Neural progenitor cell (in vitro differentiated cells): Measurements from ENCODE around the gene RNF14. TPM values are rescaled to one million over a fixed set of nuclear protein-coding genes. Genes with fewer than 3 reads are reported as not detected.

ENCODE experiments used
- DNase-seq: peaks from one replicate; pipeline ENCODE4 v3.0.0-alpha.2; 2016; ENCODE audit warnings: low spot score
- H2AFZ ChIP-seq: fragments of 200-600 bp; sonication (generic); replicated peaks from 2 replicates; pipeline ENCODE4 v1.6.1; 2016; ENCODE audit warnings: antibody characterized with exemption
- H3F3A ChIP-seq: fragments of 200-600 bp; sonication (generic); 2 replicates; pipeline ENCODE4 v1.6.1; 2016; ENCODE audit warnings: antibody characterized with exemption, low read depth
- H3K27ac ChIP-seq: fragments of 200-600 bp; sonication (generic); 2 replicates; pipeline ENCODE4 v1.5.1; 2016; ENCODE audit warnings: mild to moderate bottlenecking
- H3K27me3 ChIP-seq: fragments of 200-600 bp; sonication (generic); 2 replicates; pipeline ENCODE4 v1.6.1; 2016; ENCODE audit warnings: mild to moderate bottlenecking, moderate library complexity
- H3K36me3 ChIP-seq: fragments of 200-600 bp; sonication (generic); 2 replicates; pipeline ENCODE4 v1.5.1; 2016
- H3K4me1 ChIP-seq: fragments of 200-600 bp; sonication (generic); 2 replicates; pipeline ENCODE4 v1.6.1; 2016; ENCODE audit warnings: mixed run types
- H3K4me2 ChIP-seq: fragments of 200-600 bp; sonication (generic); 2 replicates; pipeline ENCODE4 v1.6.1; 2016
- H3K4me3 ChIP-seq: fragments of 200-600 bp; sonication (generic); 2 replicates; pipeline ENCODE4 v1.5.1; 2016
- H3K79me2 ChIP-seq: fragments of 200-600 bp; sonication (generic); 2 replicates; pipeline ENCODE4 v1.6.1; 2016; ENCODE audit warnings: low read depth
- H3K9ac ChIP-seq: fragments of 200-600 bp; sonication (generic); 2 replicates; pipeline ENCODE4 v1.6.1; 2016
- H3K9me3 ChIP-seq: fragments of 200-600 bp; sonication (generic); 2 replicates; pipeline ENCODE4 v1.5.1; 2016; ENCODE audit warnings: low read depth
- H4K20me1 ChIP-seq: fragments of 200-600 bp; sonication (generic); 2 replicates; pipeline ENCODE4 v1.6.1; 2016; ENCODE audit warnings: low read depth
- H3K27ac Mint-ChIP-seq: 3 replicates; pipeline ENCODE4 v1.8.0; 2021; ENCODE audit warnings: mixed read lengths
- H3K27me3 Mint-ChIP-seq: 2 replicates; pipeline ENCODE4 v1.8.0; 2022; ENCODE audit warnings: low read depth, mild to moderate bottlenecking, inconsistent platforms, moderate library complexity, mixed read lengths; ENCODE audit not compliant: insufficient read depth
- H3K36me3 Mint-ChIP-seq: 3 replicates; pipeline ENCODE4 v1.8.0; 2021; ENCODE audit warnings: mixed read lengths
- H3K4me1 Mint-ChIP-seq: 3 replicates; pipeline ENCODE4 v1.8.0; 2021; ENCODE audit warnings: mixed read lengths
- H3K4me3 Mint-ChIP-seq: 3 replicates; pipeline ENCODE4 v1.8.0; 2021; ENCODE audit warnings: mild to moderate bottlenecking, moderate library complexity, mixed read lengths
- H3K9me3 Mint-ChIP-seq: 3 replicates; pipeline ENCODE4 v1.8.0; 2020; ENCODE audit warnings: mixed read lengths
- EZH2 ChIP-seq: fragments of 200-600 bp; sonication (generic); IDR thresholded peaks from 2 replicates; pipeline ENCODE4 v1.6.1; 2017; ENCODE audit warnings: antibody characterized with exemption, mild to moderate bottlenecking, moderate library complexity
- EZH2phosphoT487 ChIP-seq: fragments of 200-600 bp; sonication (generic); IDR thresholded peaks from 2 replicates; pipeline ENCODE4 v1.6.1; 2017; ENCODE audit warnings: antibody characterized with exemption
- total RNA-seq: library from RNA; depleted of rRNA; stranded (reverse); fragments of >200 nt; gene quantifications from 2 replicates; pipeline ENCODE4 v1.2.3, GENCODE V29; 2015; ENCODE audit warnings: low replicate concordance
- TF ChIP-seq, protein P1 (sequence below): fragments of 200-600 bp; sonication (generic); IDR thresholded peaks from 2 replicates; pipeline ENCODE4 v1.5.1; 2017; ENCODE audit warnings: antibody characterized with exemption, mild to moderate bottlenecking

Gene RNF14
- total RNA-seq, 1 donor from 2014 or later: 41.2 TPM

- TF ChIP-seq EZH2phosphoT487: no peak
- H3K36me3 ChIP-seq: no peaks in the 10 kb centered on the region
- H3F3A ChIP-seq: peaks cover 13% of the 10 kb centered on the region
- H3K27me3 ChIP-seq: no peaks in the 10 kb centered on the region
- peaks cover 19% of the 10 kb centered on the region for H3K79me2 ChIP-seq
- peaks cover 2% of the 10 kb centered on the region for H3K27me3 Mint-ChIP-seq
- no peak overlapping the region for H3K27ac ChIP-seq
- peaks cover 16% of the 10 kb centered on the region for H3K4me1 Mint-ChIP-seq
- DNase-seq: no peak
- H2AFZ ChIP-seq: no peak overlapping the region
- no peak overlapping the region for H3K4me2 ChIP-seq
- H3K9ac ChIP-seq: no peak overlapping the region
- peaks cover 6% of the 10 kb centered on the region for H3K4me1 ChIP-seq
- H3K9me3 ChIP-seq: no peaks in the 10 kb centered on the region
- no peak overlapping the region for H3K27ac Mint-ChIP-seq
- no peaks in the 10 kb centered on the region for H4K20me1 ChIP-seq
- no peak overlapping the region for H3K4me3 ChIP-seq
- no peaks in the 10 kb centered on the region for H3K9me3 Mint-ChIP-seq
- no peak overlapping the region for H3K4me3 Mint-ChIP-seq
- no peaks in the 10 kb centered on the region for H3K36me3 Mint-ChIP-seq
These were observed 2.5 kb upstream of the RNF14 start for GRCh38 chr5:141966275-141966962.

GRCh38 chr5:141966963-141967333 is 2.0 kb upstream of the RNF14 start:
- DNase-seq: no peak
- Histone ChIP-seq H3F3A (peaks cover 13% of the 10 kb centered on the region), H3K27ac (no peak overlapping the region), H3K9me3 (no peaks in the 10 kb centered on the region), H3K4me2 (no peak overlapping the region), H3K36me3 (no peaks in the 10 kb centered on the region), H4K20me1 (no peaks in the 10 kb centered on the region), H3K4me1 (peaks cover 6% of the 10 kb centered on the region), H3K4me3 (no peak overlapping the region), H3K27me3 (no peaks in the 10 kb centered on the region), H2AFZ (no peak overlapping the region), H3K79me2 (peaks cover 19% of the 10 kb centered on the region), H3K9ac (no peak overlapping the region)
- Mint-ChIP-seq H3K27ac (no peak overlapping the region), H3K9me3 (no peaks in the 10 kb centered on the region), H3K4me1 (peaks cover 16% of the 10 kb centered on the region), H3K4me3 (no peak overlapping the region), H3K36me3 (no peaks in the 10 kb centered on the region), H3K27me3 (peaks cover 2% of the 10 kb centered on the region)
- TF ChIP-seq, protein P1, sequence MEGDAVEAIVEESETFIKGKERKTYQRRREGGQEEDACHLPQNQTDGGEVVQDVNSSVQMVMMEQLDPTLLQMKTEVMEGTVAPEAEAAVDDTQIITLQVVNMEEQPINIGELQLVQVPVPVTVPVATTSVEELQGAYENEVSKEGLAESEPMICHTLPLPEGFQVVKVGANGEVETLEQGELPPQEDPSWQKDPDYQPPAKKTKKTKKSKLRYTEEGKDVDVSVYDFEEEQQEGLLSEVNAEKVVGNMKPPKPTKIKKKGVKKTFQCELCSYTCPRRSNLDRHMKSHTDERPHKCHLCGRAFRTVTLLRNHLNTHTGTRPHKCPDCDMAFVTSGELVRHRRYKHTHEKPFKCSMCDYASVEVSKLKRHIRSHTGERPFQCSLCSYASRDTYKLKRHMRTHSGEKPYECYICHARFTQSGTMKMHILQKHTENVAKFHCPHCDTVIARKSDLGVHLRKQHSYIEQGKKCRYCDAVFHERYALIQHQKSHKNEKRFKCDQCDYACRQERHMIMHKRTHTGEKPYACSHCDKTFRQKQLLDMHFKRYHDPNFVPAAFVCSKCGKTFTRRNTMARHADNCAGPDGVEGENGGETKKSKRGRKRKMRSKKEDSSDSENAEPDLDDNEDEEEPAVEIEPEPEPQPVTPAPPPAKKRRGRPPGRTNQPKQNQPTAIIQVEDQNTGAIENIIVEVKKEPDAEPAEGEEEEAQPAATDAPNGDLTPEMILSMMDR: no peak
- TF ChIP-seq EZH2phosphoT487: no peak
- no peak for TF ChIP-seq EZH2

DNA sequence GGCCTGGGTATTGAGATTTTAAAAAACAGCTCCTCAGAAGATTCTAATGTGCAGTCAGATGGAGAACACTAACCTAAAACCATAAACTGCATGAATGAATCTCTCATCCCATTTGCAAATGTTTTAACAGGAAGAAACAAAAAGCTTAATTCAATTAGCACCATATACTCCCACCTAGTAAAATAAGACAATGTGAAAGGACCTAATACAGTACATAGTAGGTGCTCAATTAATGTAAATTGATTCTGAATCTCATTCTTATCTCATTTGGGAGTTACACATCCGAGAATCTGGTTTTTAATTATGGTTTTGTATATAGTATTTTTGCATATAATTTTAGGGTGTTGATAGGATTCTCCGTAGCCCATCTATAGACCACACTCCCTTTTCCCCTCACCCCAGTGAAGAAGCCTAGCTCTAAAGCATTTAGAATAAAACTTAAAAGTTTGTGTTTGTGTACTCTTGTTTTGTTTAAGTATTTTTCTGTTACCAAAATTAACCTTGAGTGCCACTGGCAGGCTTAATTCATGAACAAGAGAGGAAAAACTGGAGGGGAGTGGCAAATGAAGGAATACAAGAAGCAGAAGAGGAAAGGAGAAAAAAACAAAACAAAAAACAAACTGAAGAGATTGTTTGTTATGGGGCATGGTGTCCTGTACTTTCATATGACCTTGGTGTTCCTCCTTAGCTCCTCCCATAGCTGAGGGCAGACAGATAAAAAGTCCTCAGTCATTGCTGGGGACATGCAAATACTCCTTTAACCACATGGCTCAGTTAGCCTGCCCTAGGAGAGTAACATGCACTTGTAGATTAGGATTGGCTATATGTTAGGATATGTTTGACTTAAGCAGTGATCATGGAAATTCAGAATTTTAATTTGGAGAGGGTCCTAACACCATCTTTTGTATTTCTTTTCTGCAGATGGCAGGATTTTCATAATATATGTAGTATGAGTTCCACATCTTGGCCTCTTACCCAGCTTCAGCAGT is 1.2 kb downstream of the RNF14 start:
- peaks cover 19% of the 10 kb centered on the region for H3K79me2 ChIP-seq

More for the DNA sequence above, 1.2 kb downstream of the RNF14 start:
- Mint-ChIP-seq H3K36me3 (peaks cover 8% of the 10 kb centered on the region), H3K9me3 (no peaks in the 10 kb centered on the region), H3K4me3 (peak overlapping the region; percentile 97), H3K4me1 (peaks cover 16% of the 10 kb centered on the region), H3K27ac (peak overlapping the region; percentile 82), H3K27me3 (peaks cover 2% of the 10 kb centered on the region)
- no peak for DNase-seq
- peaks cover 13% of the 10 kb centered on the region for H3F3A ChIP-seq
- no peaks in the 10 kb centered on the region for H3K27me3 ChIP-seq
- TF ChIP-seq EZH2phosphoT487 (no peak), EZH2 (no peak)
- TF ChIP-seq, protein P1: no peak
- peaks cover 6% of the 10 kb centered on the region for H3K4me1 ChIP-seq
- peak overlapping the region; percentile 47 for H3K9ac ChIP-seq
- no peaks in the 10 kb centered on the region for H4K20me1 ChIP-seq
- peak overlapping the region; percentile 85 for H3K27ac ChIP-seq
- H3K4me3 ChIP-seq: peak overlapping the region; percentile 83
- H3K4me2 ChIP-seq: peak overlapping the region; percentile 76
- H3K9me3 ChIP-seq: no peaks in the 10 kb centered on the region
- peak overlapping the region; percentile 92 for H2AFZ ChIP-seq
- H3K36me3 ChIP-seq: peaks cover 5% of the 10 kb centered on the region
